Astrocyte of the spinal cord (primary cell): ENCODE measurements around the gene THAP10.
"Not testable (repeated sequence)": the region's sequence is repeated elsewhere in the genome, so short reads cannot be mapped to it uniquely, and the experiment has no call there.

Experiments
- DNase-seq: peaks from one replicate; pipeline ENCODE4 v3.0.0; 2011; ENCODE audit warnings: low read depth, low spot score
- H3K4me3 ChIP-seq: 2 replicates; pipeline ENCODE4 v1.5.1; 2011; ENCODE audit warnings: low read depth, mild to moderate bottlenecking, low read length, moderate library complexity
- CTCF ChIP-seq: IDR thresholded peaks from 2 replicates; pipeline ENCODE4 v1.5.1; 2012; ENCODE audit warnings: low read depth, mild to moderate bottlenecking, low read length, inconsistent platforms
- in situ Hi-C: cut with HindIII; loops from 2 replicates; pipeline ENCODE4 v1.10.0; 2017; ENCODE audit warnings: low sequenced_read_pairs

The THAP10 gene

GRCh38 chr15:70859322-70859908 is 32.8 kb downstream of the THAP10 start:
- no peak for TF ChIP-seq CTCF
- H3K4me3 ChIP-seq, result no peak overlapping the region
- in situ Hi-C loops, result no loop called here
- no peak for DNase-seq

- H3K4me3 ChIP-seq, DNase-seq, in situ Hi-C loops: not testable (repeated sequence)
Measured at GRCh38 chr15:70858614-70859321, 33.5 kb downstream of the THAP10 start.

GRCh38 chr15:70857562-70858285 is 34.5 kb downstream of the THAP10 start:
- in situ Hi-C loops, result no loop called here
- no peak overlapping the region for H3K4me3 ChIP-seq
- peak; percentile 47 for DNase-seq
- TF ChIP-seq CTCF, result no peak

- in situ Hi-C loops, result no loop called here
- no peak for TF ChIP-seq CTCF
- DNase-seq, result peak; percentile 98
- no peak overlapping the region for H3K4me3 ChIP-seq
Measured at GRCh38 chr15:70856884-70857561, 35.2 kb downstream of the THAP10 start.

- no peak for TF ChIP-seq CTCF
- no peak overlapping the region for H3K4me3 ChIP-seq
- peak; percentile 35 for DNase-seq
- in situ Hi-C loops, result no loop called here
Measured at GRCh38 chr15:70856177-70856883, 35.9 kb downstream of the THAP10 start.

GRCh38 chr15:70855764-70856163 is 36.5 kb downstream of the THAP10 start:
- no peak for TF ChIP-seq CTCF
- in situ Hi-C loops, result no loop called here

More at GRCh38 chr15:70855764-70856163, 36.5 kb downstream of the THAP10 start:
- no peak for DNase-seq
- H3K4me3 ChIP-seq, result no peak overlapping the region
